Right lobe of liver (tissue), 6 donors: ENCODE results near the gene RAD51C. TPM values are rescaled to one million over a fixed set of nuclear protein-coding genes. Genes with fewer than 3 reads are reported as not detected.
"Not testable (repeated sequence)": the region's sequence is repeated elsewhere in the genome, so short reads cannot be mapped to it uniquely, and the experiment has no call there.

ENCODE experiments used
- ATAC-seq, 4 donors: fragments of 200-7000 bp; cut with Tn5 transposase; one replicate each; pipeline ENCODE4 v1.9.1; 2020; ENCODE audit warnings: mild to moderate bottlenecking in 4 of 4, moderate library complexity in 4 of 4
- DNase-seq, 3 donors: peaks; one replicate each; pipeline ENCODE4 v3.0.0-alpha.2; 2020
- H3K27ac ChIP-seq, 3 donors: fragments of 200-600 bp; one replicate each; pipeline ENCODE4 v1.8.0; 2022
- H3K27me3 ChIP-seq, 2 donors: fragments of 200-600 bp; one replicate each; pipeline ENCODE4 v1.8.0; 2022
- H3K36me3 ChIP-seq, 4 donors: fragments of 200-600 bp; sonication (generic) in 1 of 4; one replicate each; pipeline versions ENCODE4 v1.5.1 to v1.8.0; 2017 to 2022; ENCODE audit warnings: control low read depth in 1 of 4
- H3K4me1 ChIP-seq, 4 donors: fragments of 200-600 bp; sonication (generic) in 1 of 4; one replicate each; pipeline versions ENCODE4 v1.5.1 to v1.8.0; 2017 to 2022; ENCODE audit warnings: control low read depth in 1 of 4
- H3K4me3 ChIP-seq, 3 donors: fragments of 200-600 bp; one replicate each; pipeline ENCODE4 v1.8.0; 2022
- H3K9me3 ChIP-seq, 4 donors: fragments of 200-600 bp; sonication (generic) in 1 of 4; one replicate each; pipeline versions ENCODE4 v1.5.1 to v1.8.0; 2017 to 2022; ENCODE audit warnings: control low read depth in 1 of 4
- CTCF ChIP-seq, 4 donors: fragments of 200-600 bp in 3 of 4; fragments of 450-650 bp in 1 of 4; IDR thresholded peaks; one replicate each; pipeline versions ENCODE4 v1.5.1 to v1.8.0; 2016 to 2022; ENCODE audit warnings: antibody characterized with exemption in 4 of 4, mild to moderate bottlenecking in 2 of 4
- POLR2A ChIP-seq: fragments of 450-650 bp; IDR thresholded peaks from one replicate; pipeline ENCODE4 v1.6.1; 2017; ENCODE audit warnings: antibody characterized with exemption, mild to moderate bottlenecking
- WGBS: methylation state at CpG from one replicate; pipeline ENCODE4 v1.1.6; 2018; ENCODE audit warnings: low coverage, low lambda C conversion rate; ENCODE audit not compliant: insufficient coverage; ENCODE audit errors: missing lambda C conversion rate; 5-methylcytosine and 5-hydroxymethylcytosine counted together
- intact Hi-C, 2 donors: fragments of 100-400 bp; cut with DNase I; formaldehyde crosslinking; loops; one replicate each; pipeline versions ENCODE4 v1.11.2 to v1.14.1; 2022
- long read RNA-seq: library from polyadenylated mRNA; unstranded; transcript quantifications from one replicate; pipeline ENCODE4 v2.0.0, GENCODE V29; 2019
- total RNA-seq, 6 experiments: library from RNA; depleted of rRNA in 2 of 6; stranded (reverse); fragments of >200 nt in 2 of 6; fragmentation: NEBNext Ultra II Directional in 3 of 6; extraction: Animal tissue kit (Norgen Biotek cat#: 25700) in 3 of 6; gene quantifications; one replicate each; pipeline versions ENCODE4 v1.1.0 to v1.2.4, GENCODE V29; 2016 to 2023
- donor health status: DM: no; HTN: yes; CAD: no.
- donor health status: DM: no; HTN: no; CAD: no.
- donor health status: DM: no; HTN: no; CAD: no.
- donor health status: DM: no; HTN: yes; CAD: no.
- donor health status: DM: no; HTN: yes; CAD: no.

Gene RAD51C
- total RNA-seq: 10 to 100 TPM in 2 of 6 experiments, 1 to 10 TPM in 4; 6.5 to 22.2 (median 7.9) TPM
- long read RNA-seq, partial matches to known transcripts: 0 of 3 reads
- long read RNA-seq, other reads (novel, unspliced or antisense): 1 of 3 reads

- ATAC-seq: peak; percentile 99 to 100 (median 100)
- Histone ChIP-seq H3K36me3 (peaks cover 0 to 6% (median 0%) of the 10 kb centered on the region in 4 donors), H3K4me3 (peak within 1 kb of the TSS; percentile 57 to 83 (median 68)), H3K9me3 (no peaks in the 10 kb centered on the region), H3K27ac (peak within 1 kb of the TSS; percentile 13 to 49 (median 39)), H3K27me3 (no peaks in the 10 kb centered on the region), H3K4me1 (no peaks in the 10 kb centered on the region)
- no peak for TF ChIP-seq CTCF (IDR thresholded peaks at IDR 0.05)
- peak; percentile 58 for TF ChIP-seq POLR2A
- intact Hi-C loops: no loop called here
- DNase-seq: peak; percentile 88 to 90 (median 90)
- WGBS: 24% methylated on average over 22 of the region's 50 CpGs
Observed at GRCh38 chr17:58692239-58693055, at the start of gene RAD51C. RAD51C (plus strand) TSS chr17:58692602; CDS start chr17:58692644, 42 bp downstream.

GRCh38 chr17:58643147-58643546 lies 49.3 kb upstream of the RAD51C start:
- Histone ChIP-seq H3K36me3 (no peaks in the 10 kb centered on the region), H3K9me3 (no peaks in the 10 kb centered on the region), H3K4me3 (no peak overlapping the region), H3K27ac (no peak overlapping the region), H3K4me1 (peaks cover 0 to 5% (median 0%) of the 10 kb centered on the region in 4 donors), H3K27me3 (no peaks in the 10 kb centered on the region)
- no peak for DNase-seq
- no peak for ATAC-seq
- intact Hi-C loops: no loop called here
- TF ChIP-seq POLR2A (no peak), CTCF (IDR thresholded peaks at IDR 0.05) (no peak)
- WGBS: 46% methylated on average over 2 of the region's 2 CpGs

- TF ChIP-seq CTCF (IDR thresholded peaks at IDR 0.05): no peak
- no peak for TF ChIP-seq POLR2A
Observed at GRCh38 chr17:58648236-58648635, 44.2 kb upstream of the RAD51C start.

GRCh38 chr17:58657962-58658803 lies 34.2 kb upstream of the RAD51C start:
- ATAC-seq, H3K4me1 ChIP-seq, intact Hi-C loops, H3K9me3 ChIP-seq, H3K4me3 ChIP-seq, DNase-seq, H3K36me3 ChIP-seq, H3K27me3 ChIP-seq: not testable (repeated sequence)
- peak overlapping the region; percentile 17 to 87 (median 78) for H3K27ac ChIP-seq
- 59% methylated on average over 6 of the region's 10 CpGs for WGBS

More at GRCh38 chr17:58648236-58648635, 44.2 kb upstream of the RAD51C start:
- Histone ChIP-seq H3K36me3 (no peaks in the 10 kb centered on the region), H3K4me1 (no peaks in the 10 kb centered on the region), H3K27ac (no peak overlapping the region), H3K4me3 (no peak overlapping the region), H3K9me3 (no peaks in the 10 kb centered on the region), H3K27me3 (no peaks in the 10 kb centered on the region)
- DNase-seq (no peak), ATAC-seq (no peak)
- intact Hi-C loops: no loop called here
